Kidney epithelial cell (primary cell): ENCODE results near the gene LYST. TPM values are rescaled to one million over a fixed set of nuclear protein-coding genes. Genes with fewer than 3 reads are reported as not detected.

Experiments
- DNase-seq: peaks from one replicate; pipeline ENCODE4 v3.0.0-alpha.2; 2010; ENCODE audit warnings: low read depth
- H3K27me3 ChIP-seq: 2 replicates; pipeline ENCODE4 v1.6.0; 2011; ENCODE audit warnings: low read length; ENCODE audit not compliant: control insufficient read depth, insufficient read depth
- H3K36me3 ChIP-seq: 2 replicates; pipeline ENCODE4 v1.5.1; 2011; ENCODE audit warnings: low read length; ENCODE audit not compliant: control insufficient read depth, insufficient read depth
- H3K4me3 ChIP-seq: 2 replicates; pipeline ENCODE4 v1.5.1; 2011; ENCODE audit warnings: low read depth, mild to moderate bottlenecking, control low read depth, low read length
- total RNA-seq: library from RNA; depleted of rRNA; stranded (reverse); fragments of >200 nt; gene quantifications from 2 replicates; pipeline ENCODE4 v1.2.3, GENCODE V29; 2015
- TF ChIP-seq, protein P1 (sequence below): IDR thresholded peaks from 2 replicates; pipeline ENCODE4 v1.5.1; 2011; ENCODE audit warnings: mild to moderate bottlenecking, moderate library complexity, low read length, control low read depth, inconsistent platforms; ENCODE audit not compliant: insufficient read depth, poor library complexity, severe bottlenecking

LYST gene
- total RNA-seq, 1 donor from 2014 or later: 12.7 TPM

DNA sequence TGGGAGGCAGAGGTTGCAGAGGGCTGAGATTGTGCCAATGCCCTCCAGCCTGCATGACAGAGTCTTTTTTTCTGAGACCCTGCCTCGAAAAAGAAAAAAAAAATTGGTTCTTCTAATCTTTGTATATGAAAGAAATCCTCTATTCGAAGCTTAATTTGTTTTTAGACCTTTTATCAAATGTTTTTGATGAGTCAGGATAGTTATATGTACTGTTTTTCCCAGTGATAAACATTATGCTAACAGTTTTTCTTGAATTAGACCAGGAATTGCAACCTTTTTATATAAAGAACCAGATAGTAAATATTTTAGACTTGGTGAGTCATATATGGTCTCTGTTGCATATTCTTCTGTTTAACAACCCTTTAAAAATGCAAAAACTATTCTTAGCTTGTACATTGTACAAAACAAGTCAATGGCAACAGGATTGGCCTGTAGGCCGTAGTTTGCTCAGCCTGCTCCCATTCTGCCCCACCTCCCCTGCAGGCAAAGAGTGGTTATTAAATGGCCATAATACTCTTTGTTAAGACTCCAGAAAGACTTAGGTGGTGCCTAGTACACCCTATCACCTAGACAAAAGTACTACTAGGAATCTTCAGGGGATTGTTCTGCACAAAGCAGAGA lies 45.2 kb downstream of the LYST start:
- Histone ChIP-seq H3K36me3 (no peaks in the 10 kb centered on the region), H3K27me3 (no peaks in the 10 kb centered on the region), H3K4me3 (no peak overlapping the region)
- DNase-seq: no peak
- TF ChIP-seq, protein P1, sequence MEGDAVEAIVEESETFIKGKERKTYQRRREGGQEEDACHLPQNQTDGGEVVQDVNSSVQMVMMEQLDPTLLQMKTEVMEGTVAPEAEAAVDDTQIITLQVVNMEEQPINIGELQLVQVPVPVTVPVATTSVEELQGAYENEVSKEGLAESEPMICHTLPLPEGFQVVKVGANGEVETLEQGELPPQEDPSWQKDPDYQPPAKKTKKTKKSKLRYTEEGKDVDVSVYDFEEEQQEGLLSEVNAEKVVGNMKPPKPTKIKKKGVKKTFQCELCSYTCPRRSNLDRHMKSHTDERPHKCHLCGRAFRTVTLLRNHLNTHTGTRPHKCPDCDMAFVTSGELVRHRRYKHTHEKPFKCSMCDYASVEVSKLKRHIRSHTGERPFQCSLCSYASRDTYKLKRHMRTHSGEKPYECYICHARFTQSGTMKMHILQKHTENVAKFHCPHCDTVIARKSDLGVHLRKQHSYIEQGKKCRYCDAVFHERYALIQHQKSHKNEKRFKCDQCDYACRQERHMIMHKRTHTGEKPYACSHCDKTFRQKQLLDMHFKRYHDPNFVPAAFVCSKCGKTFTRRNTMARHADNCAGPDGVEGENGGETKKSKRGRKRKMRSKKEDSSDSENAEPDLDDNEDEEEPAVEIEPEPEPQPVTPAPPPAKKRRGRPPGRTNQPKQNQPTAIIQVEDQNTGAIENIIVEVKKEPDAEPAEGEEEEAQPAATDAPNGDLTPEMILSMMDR: no peak

DNA sequence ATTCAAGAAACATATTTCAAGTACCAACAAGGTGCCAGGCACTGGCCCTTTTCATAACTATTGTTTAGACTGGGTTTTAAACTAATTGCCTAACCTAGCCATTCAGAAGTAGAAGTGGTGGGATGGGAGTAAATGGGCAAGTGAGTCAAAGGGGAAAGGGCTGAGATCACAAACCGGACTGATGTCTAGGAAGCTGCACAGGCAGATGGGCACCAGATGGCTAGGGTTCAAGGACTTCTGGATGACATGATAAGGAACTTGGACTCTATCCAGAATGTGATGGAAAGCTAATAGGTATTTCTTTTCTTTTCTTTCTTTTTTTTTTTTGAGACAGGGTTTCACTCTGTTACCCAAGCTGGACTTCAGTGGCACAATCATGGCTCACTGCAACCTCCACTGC lies 46.6 kb downstream of the LYST start:
- DNase-seq: no peak
- TF ChIP-seq, protein P1: no peak
- no peak overlapping the region for H3K4me3 ChIP-seq
- H3K36me3 ChIP-seq: no peaks in the 10 kb centered on the region
- H3K27me3 ChIP-seq: no peaks in the 10 kb centered on the region

DNA sequence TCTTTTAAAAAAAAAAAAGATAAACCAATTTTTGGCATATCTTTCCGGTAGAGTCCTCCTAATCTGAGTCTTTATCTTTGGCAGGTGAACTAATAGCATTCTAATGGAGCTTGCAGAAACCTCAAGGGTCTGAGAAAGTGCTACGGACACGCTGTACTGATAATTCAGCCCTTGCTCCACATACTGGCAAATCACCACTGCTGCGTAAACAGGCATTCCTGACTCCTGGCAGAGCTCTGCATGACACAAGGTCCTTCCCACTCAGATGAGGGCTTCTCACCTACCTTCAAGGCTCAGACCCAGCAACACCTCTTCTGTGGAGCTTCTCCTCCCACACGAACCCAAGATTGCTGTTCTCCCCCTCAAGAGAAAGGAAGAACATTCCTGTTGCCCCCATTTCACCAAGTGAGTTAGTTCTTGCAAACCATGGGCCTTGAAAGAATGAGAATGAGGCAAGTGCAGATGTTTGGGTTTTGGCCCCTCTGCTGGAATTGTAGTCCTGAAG lies 48.0 kb downstream of the LYST start:
- no peak for DNase-seq
- no peaks in the 10 kb centered on the region for H3K27me3 ChIP-seq
- no peak overlapping the region for H3K4me3 ChIP-seq
- TF ChIP-seq, protein P1: no peak
- H3K36me3 ChIP-seq: no peaks in the 10 kb centered on the region

DNA sequence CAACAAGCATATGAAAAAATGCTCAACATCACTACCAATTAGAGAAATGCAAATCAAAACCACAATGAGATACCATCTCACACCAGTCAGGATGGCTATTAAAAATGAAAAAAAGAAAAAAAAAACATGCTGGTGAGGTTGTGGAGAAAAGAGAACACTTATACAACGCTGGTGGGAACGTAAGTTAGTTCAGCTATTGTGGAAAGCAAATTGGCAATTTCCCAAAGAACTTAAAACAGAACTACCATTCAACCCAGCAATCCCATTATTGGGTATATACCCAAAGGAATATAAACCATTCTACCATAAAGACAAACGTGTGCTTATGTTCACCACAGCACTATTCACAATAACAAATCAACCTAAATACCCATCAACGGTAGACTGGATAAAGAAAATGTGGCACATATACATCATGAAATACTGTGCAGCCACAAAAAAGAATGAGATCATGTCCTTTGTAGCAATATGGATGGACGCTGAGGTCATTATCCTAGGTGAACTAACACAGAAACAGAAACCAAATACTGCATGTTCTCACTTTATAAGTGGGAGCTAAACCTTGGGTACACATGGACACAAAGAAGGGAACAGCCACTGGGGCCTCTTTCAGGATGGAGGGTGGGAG lies 49.5 kb downstream of the LYST start:
- Histone ChIP-seq H3K4me3 (no peak overlapping the region), H3K36me3 (no peaks in the 10 kb centered on the region), H3K27me3 (no peaks in the 10 kb centered on the region)
- no peak for DNase-seq
- TF ChIP-seq, protein P1: no peak

DNA sequence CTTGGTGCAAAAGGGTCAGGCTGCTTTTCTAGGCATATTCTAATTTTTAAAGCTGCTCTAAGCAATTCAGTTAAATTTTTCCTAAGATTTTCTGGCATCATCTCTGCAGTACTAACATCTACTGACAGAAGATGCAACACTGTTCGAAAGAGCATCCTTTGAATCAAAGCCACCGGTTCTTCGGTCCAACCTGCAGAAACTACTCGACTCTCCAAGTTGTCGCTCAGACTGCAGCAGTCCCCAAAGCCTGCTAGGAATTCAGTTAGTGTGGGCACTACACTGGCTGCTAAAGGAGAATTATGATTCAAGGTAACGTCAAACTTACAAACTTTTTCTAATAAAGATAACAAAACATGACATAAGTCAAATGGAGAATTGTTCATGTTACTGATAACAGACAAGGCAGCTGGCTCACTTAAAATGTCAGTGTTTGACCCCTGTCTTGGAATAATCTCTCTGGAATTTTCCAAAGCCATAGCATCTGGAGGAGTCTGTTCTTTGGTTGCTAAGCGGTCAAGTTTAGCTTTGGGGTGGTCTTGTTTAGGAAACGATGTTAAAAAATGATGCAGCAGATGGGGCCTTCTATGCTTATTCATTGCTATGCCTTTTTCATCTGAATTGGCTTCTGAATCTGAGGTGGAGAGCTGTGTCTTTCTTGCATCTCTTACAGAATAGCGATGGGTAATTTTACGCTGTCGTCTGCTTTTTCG lies 56.9 kb downstream of the LYST start:
- DNase-seq: no peak
- Histone ChIP-seq H3K4me3 (no peak overlapping the region), H3K27me3 (no peaks in the 10 kb centered on the region), H3K36me3 (no peaks in the 10 kb centered on the region)
- TF ChIP-seq, protein P1: no peak
